Lung (tissue), 13 donors: ENCODE results near the gene RARS1. TPM values are rescaled to one million over a fixed set of nuclear protein-coding genes. Genes with fewer than 3 reads are reported as not detected.

Experiments used
- ATAC-seq: fragments of 200-7000 bp; cut with Tn5 transposase; one replicate; pipeline ENCODE4 v1.9.1; 2020; ENCODE audit warnings: moderate number of reproducible peaks; ENCODE audit not compliant: insufficient read depth, low FRiP score
- DNase-seq, 3 donors: peaks; one replicate each; pipeline ENCODE4 v3.0.0-alpha.2; 2013 to 2017
- H3K27ac ChIP-seq, 2 donors: one replicate each; pipeline ENCODE4 v1.5.1; 2013; ENCODE audit warnings: mild to moderate bottlenecking in 2 of 2, moderate library complexity in 2 of 2, control low read depth in 1 of 2, inconsistent platforms in 1 of 2, low read depth in 1 of 2, low read length in 1 of 2
- H3K27me3 ChIP-seq, 3 donors: one replicate each; pipeline ENCODE4 v1.5.1; 2013; ENCODE audit warnings: low read length in 2 of 3; ENCODE audit not compliant: control insufficient read depth in 3 of 3, insufficient read depth in 3 of 3
- H3K36me3 ChIP-seq, 4 donors: one replicate each; pipeline ENCODE4 v1.5.1; 2013; ENCODE audit warnings: low read length in 4 of 4, mild to moderate bottlenecking in 1 of 4, moderate library complexity in 1 of 4; ENCODE audit not compliant: control insufficient read depth in 4 of 4, insufficient read depth in 4 of 4
- H3K4me1 ChIP-seq, 5 donors: one replicate each; pipeline ENCODE4 v1.5.1; 2013; ENCODE audit warnings: low read length in 5 of 5, mild to moderate bottlenecking in 2 of 5, moderate library complexity in 1 of 5; ENCODE audit not compliant: control insufficient read depth in 5 of 5, insufficient read depth in 5 of 5
- H3K4me3 ChIP-seq: one replicate; pipeline ENCODE4 v1.5.1; 2013; ENCODE audit warnings: mild to moderate bottlenecking, control low read depth, moderate library complexity
- H3K9ac ChIP-seq, 2 donors: one replicate each; pipeline ENCODE4 v1.5.1; 2013; ENCODE audit warnings: low read length in 2 of 2, control low read depth in 1 of 2; ENCODE audit not compliant: insufficient read depth in 1 of 2
- H3K9me3 ChIP-seq, 4 donors: one replicate each; pipeline ENCODE4 v1.5.1; 2013; ENCODE audit warnings: low read length in 3 of 4, mild to moderate bottlenecking in 1 of 4, moderate library complexity in 1 of 4; ENCODE audit not compliant: control insufficient read depth in 4 of 4, insufficient read depth in 3 of 4
- WGBS, 2 donors: extraction: QIAGEN DNeasy Blood & Tissue Kit; methylation state at CpG; one replicate each; pipeline ENCODE4 v1.1.7; 2013; 5-methylcytosine and 5-hydroxymethylcytosine counted together
- polyA plus RNA-seq, 2 donors: library from polyadenylated mRNA; stranded (reverse); fragments of 200-250 nt; gene quantifications; one replicate each; pipeline ENCODE4 v1.2.1, GENCODE V29; 2013
- small RNA-seq: library from RNA; depleted of rRNA; stranded (forward); fragments of <200 nt; gene quantifications from one replicate; pipeline ENCODE3, GENCODE V24; 2014; ENCODE audit warnings: low replicate concordance
- total RNA-seq, 2 donors: library from RNA; depleted of rRNA in 1 of 2; stranded (reverse); fragments of >200 nt in 1 of 2; gene quantifications; one replicate each; pipeline ENCODE4 v1.2.1, GENCODE V29; 2014 to 2021
- TF ChIP-seq, protein P1 (sequence below): IDR thresholded peaks from 2 replicates; pipeline ENCODE4 v1.5.1; 2012; ENCODE audit warnings: mild to moderate bottlenecking; ENCODE audit errors: control extremely low read depth, extremely low read depth
- donor health status: control.
- donor health status: control.
- donor health status: Bipolar disorder and iron deficiency.
- donor health status: healthy.
- donor health status: DM: yes; HTN: yes; CAD: no.

RARS1 gene
- total and polyA plus RNA-seq, 4 donors = 28.5 to 116 (median 47.7) TPM

DNA sequence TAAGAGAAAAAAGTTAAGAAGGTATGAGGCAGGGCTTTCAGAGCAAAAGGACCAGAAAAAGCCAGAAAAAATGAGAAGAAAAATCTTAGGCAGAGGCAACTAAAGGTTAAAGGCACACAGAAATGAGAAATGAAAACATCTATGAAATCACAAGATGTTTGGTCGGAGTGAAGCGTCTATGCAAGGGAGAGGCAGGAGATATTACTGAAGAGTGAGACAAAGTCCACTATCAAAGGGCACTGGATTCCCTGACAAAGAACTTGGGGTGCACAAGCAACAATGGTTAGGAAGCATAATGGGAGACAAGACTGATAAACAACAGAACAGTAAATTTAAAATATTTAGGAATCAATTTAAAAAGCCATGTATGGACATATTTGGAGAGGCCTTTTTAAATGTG is 76.0 kb downstream of the RARS1 start:
- H3K27ac ChIP-seq = no peak overlapping the region
- ATAC-seq = no peak
- TF ChIP-seq, protein P1, sequence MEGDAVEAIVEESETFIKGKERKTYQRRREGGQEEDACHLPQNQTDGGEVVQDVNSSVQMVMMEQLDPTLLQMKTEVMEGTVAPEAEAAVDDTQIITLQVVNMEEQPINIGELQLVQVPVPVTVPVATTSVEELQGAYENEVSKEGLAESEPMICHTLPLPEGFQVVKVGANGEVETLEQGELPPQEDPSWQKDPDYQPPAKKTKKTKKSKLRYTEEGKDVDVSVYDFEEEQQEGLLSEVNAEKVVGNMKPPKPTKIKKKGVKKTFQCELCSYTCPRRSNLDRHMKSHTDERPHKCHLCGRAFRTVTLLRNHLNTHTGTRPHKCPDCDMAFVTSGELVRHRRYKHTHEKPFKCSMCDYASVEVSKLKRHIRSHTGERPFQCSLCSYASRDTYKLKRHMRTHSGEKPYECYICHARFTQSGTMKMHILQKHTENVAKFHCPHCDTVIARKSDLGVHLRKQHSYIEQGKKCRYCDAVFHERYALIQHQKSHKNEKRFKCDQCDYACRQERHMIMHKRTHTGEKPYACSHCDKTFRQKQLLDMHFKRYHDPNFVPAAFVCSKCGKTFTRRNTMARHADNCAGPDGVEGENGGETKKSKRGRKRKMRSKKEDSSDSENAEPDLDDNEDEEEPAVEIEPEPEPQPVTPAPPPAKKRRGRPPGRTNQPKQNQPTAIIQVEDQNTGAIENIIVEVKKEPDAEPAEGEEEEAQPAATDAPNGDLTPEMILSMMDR = no peak
- H3K36me3 ChIP-seq = peaks cover 9 to 33% (median 19%) of the 10 kb centered on the region in 4 donors
- no peaks in the 10 kb centered on the region for H3K9me3 ChIP-seq
- DNase-seq = no peak
- no peak overlapping the region for H3K4me3 ChIP-seq
- WGBS, 2 donors = 81 to 83% methylated on average over 2 of the region's 2 CpGs
- H3K27me3 ChIP-seq = no peaks in the 10 kb centered on the region
- no peak overlapping the region for H3K9ac ChIP-seq
- H3K4me1 ChIP-seq = peaks cover 0 to 7% (median 0%) of the 10 kb centered on the region in 5 donors

GRCh38 chr5:168563959-168564358 is 77.7 kb downstream of the RARS1 start:
- TF ChIP-seq, protein P1 = no peak
- ATAC-seq = no peak
- no peaks in the 10 kb centered on the region for H3K9me3 ChIP-seq
- H3K36me3 ChIP-seq = peaks cover 3 to 24% (median 19%) of the 10 kb centered on the region in 4 donors
- H3K9ac ChIP-seq = no peak overlapping the region
- 93 to 97% methylated on average over 1 of the region's 1 CpG for WGBS, 2 donors
- no peak for DNase-seq
- no peaks in the 10 kb centered on the region for H3K27me3 ChIP-seq
- H3K27ac ChIP-seq = no peak overlapping the region
- no peak overlapping the region for H3K4me3 ChIP-seq
- peaks cover 0 to 7% (median 1%) of the 10 kb centered on the region in 5 donors for H3K4me1 ChIP-seq

GRCh38 chr5:168568738-168569137 is 82.5 kb downstream of the RARS1 start:
- ATAC-seq (no peak), DNase-seq (no peak)
- Histone ChIP-seq H3K27ac (no peak overlapping the region), H3K27me3 (no peaks in the 10 kb centered on the region), H3K4me1 (peaks cover 0 to 7% (median 0%) of the 10 kb centered on the region in 5 donors), H3K9me3 (no peaks in the 10 kb centered on the region), H3K9ac (no peak overlapping the region), H3K4me3 (no peak overlapping the region), H3K36me3 (peaks cover 2 to 13% (median 12%) of the 10 kb centered on the region in 4 donors)
- 98 to 99% methylated on average over 6 of the region's 6 CpGs for WGBS, 2 donors
- TF ChIP-seq, protein P1 = no peak

Small RNA genes within 50 kb of the gene (small RNA-seq; reads per million reads assigned to genes)
- gene MIR103A1 = 0.54 reads per million, percentile 64 among the genes with 10 or more reads in this experiment

Other genes starting within 250 kb of the RARS1 start
- gene WWC1, start 194.8 kb upstream of the RARS1 start, total RNA-seq = 10 to 100 TPM; 48.4 to 60.8 TPM
- 10 to 100 TPM; 51.6 to 77.0 TPM for gene WWC1, start 194.8 kb upstream of the RARS1 start, polyA plus RNA-seq
- gene FBLL1, start 42.8 kb downstream of the RARS1 start, total RNA-seq = 1 to 10 TPM in 1 of 2 donors, under 1 TPM in 1; 0.31 to 1.1 TPM
- gene FBLL1, start 42.8 kb downstream of the RARS1 start, polyA plus RNA-seq = under 1 TPM; 0.18 to 0.23 TPM
- 10 to 100 TPM; 48.3 to 71.6 TPM for gene PANK3, start 92.9 kb downstream of the RARS1 start, total RNA-seq
- 10 to 100 TPM in 1 of 2 donors, 1 to 10 TPM in 1; 6.4 to 13.5 TPM for gene PANK3, start 92.9 kb downstream of the RARS1 start, polyA plus RNA-seq